Stomach smooth muscle (tissue), 2 donors: ENCODE results near the gene WNT3A.

Experiments
- H3K27ac ChIP-seq: one replicate; pipeline ENCODE4 v1.7.0; 2013; ENCODE audit warnings: mild to moderate bottlenecking, low read length, inconsistent platforms
- H3K27me3 ChIP-seq, 2 donors: one replicate each; pipeline ENCODE4 v1.7.0; 2013; ENCODE audit warnings: low read length in 2 of 2; ENCODE audit not compliant: insufficient read depth in 2 of 2, control insufficient read depth in 1 of 2
- H3K36me3 ChIP-seq, 2 donors: one replicate each; pipeline ENCODE4 v1.7.0; 2013; ENCODE audit warnings: low read length in 2 of 2; ENCODE audit not compliant: control insufficient read depth in 2 of 2, insufficient read depth in 2 of 2
- H3K4me1 ChIP-seq: one replicate; pipeline ENCODE4 v1.7.0; 2013; ENCODE audit warnings: low read length; ENCODE audit not compliant: control insufficient read depth, insufficient read depth
- H3K4me3 ChIP-seq, 2 donors: one replicate each; pipeline ENCODE4 v1.7.0; 2013; ENCODE audit warnings: low read length in 2 of 2
- H3K9ac ChIP-seq, 2 donors: one replicate each; pipeline ENCODE4 v1.7.0; 2013; ENCODE audit warnings: low read length in 2 of 2, mild to moderate bottlenecking in 1 of 2
- H3K9me3 ChIP-seq, 2 donors: one replicate each; pipeline ENCODE4 v1.7.0; 2013; ENCODE audit warnings: low read length in 2 of 2; ENCODE audit not compliant: control insufficient read depth in 2 of 2
- donor health status: healthy.
- donor health status: Pancreatic carcinoma.

WNT3A gene

DNA sequence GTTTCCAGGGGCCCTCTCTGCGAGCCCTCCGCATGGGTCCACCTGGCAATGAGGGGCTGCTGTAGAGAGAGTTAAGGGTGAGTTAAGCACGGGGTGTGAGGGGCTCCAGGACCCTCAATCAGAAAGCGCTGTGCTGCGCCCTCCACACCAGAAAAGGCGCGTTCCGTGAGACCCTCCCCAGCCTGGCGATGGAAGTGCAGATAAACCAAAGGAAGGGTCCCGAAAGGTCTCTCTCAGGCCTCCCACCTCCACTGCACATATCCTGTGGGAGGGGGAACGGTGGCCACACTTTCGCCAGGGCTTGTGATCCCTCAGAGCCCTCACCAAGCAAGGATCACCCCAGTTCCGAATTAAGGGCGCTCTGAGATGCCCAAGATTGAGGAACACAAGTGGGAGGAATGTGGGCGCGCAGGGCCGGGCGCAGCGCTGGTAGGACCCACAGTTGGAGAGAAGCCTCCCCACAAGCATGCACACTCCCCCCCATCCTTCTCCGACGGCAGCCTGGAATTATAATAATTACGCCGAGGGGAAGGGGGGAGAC is 1.1 kb downstream of the WNT3A start:
- peaks cover 9% of the 10 kb centered on the region for H3K4me1 ChIP-seq
- H3K27ac ChIP-seq, result no peak overlapping the region
- H3K9ac ChIP-seq, result no peak overlapping the region
- no peaks in the 10 kb centered on the region for H3K36me3 ChIP-seq
- no peaks in the 10 kb centered on the region for H3K9me3 ChIP-seq
- peaks cover 52 to 54% of the 10 kb centered on the region in 2 donors for H3K27me3 ChIP-seq
- H3K4me3 ChIP-seq, result no peak overlapping the region

DNA sequence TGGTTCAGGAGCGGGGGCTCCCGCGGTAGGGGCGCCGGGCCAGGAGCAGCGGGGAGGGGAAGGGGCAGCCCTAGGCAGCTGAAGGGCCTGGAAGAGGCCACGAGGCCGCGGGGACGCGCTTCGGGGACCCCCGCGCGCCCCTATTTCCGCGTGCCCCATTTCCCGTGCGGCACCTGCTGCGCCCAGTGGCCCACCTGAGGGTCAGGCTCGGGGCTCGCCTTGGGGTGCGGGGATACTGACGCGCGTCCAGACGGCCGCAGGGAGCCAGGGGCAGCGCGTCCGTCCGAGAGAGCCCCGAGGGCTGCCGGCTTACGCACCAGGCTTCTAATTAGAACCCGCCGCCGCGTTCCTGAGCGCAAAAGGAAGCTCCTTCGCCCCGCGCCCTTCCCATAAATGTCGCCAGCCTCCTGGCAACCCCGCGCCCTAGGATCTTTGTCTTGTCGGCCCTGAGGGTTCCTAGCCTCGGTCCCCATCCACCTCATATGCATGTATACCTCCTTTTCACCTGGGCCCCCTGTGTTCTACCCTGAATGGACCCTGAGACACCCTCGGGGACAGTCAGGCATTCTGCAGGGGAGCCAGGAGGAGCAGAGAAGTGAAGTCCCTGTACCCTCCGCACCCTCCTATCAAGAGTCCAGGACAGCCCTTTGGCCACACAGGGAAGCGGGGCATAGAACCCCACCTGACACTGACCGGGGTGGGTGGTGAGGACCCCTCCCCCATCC is 1.8 kb downstream of the WNT3A start:
- H3K9me3 ChIP-seq, result no peaks in the 10 kb centered on the region
- peaks cover 9% of the 10 kb centered on the region for H3K4me1 ChIP-seq
- no peak overlapping the region for H3K9ac ChIP-seq
- H3K27ac ChIP-seq, result no peak overlapping the region
- peaks cover 49 to 52% of the 10 kb centered on the region in 2 donors for H3K27me3 ChIP-seq
- no peak overlapping the region for H3K4me3 ChIP-seq
- no peaks in the 10 kb centered on the region for H3K36me3 ChIP-seq

DNA sequence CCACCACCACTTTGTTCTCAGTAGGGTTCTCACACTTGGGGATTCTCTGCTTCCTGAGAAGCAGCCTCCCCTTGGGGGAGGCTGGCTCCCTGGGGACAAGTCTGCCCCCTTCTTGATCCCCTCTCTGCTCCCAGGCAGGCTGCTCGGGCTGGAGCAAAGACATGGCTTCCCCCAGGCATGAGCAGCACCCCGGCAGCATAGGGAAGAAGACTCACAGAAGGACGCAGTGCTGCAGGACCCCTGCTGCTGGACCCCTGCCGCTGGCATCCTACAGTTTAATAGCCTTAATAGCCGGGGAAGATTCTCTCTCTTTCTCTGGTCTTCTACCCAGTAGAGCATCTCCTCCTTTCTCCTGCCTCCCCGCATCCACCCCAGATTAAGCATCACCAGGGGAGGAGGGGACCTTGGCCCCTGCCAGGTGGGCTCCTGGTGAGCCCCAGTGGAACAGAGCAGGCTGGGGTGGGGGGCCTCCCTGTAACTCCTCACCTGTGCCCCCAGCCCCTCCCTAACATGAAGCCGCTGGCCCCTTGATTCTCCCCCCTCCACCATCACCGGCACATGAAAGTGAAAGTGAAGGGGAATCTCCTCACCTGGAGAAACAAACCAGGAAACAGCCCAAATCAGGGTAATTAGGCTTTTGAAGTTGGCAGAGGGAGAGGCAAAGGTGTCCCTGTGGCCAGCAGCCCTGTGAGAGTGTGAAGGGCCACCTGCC is 2.5 kb downstream of the WNT3A start:
- no peaks in the 10 kb centered on the region for H3K36me3 ChIP-seq
- H3K27ac ChIP-seq, result no peak overlapping the region
- H3K4me3 ChIP-seq, result no peak overlapping the region
- H3K9ac ChIP-seq, result no peak overlapping the region
- H3K9me3 ChIP-seq, result no peaks in the 10 kb centered on the region
- peaks cover 42 to 45% of the 10 kb centered on the region in 2 donors for H3K27me3 ChIP-seq
- H3K4me1 ChIP-seq, result peaks cover 7% of the 10 kb centered on the region

GRCh38 chr1:228009828-228010775 is 3.3 kb downstream of the WNT3A start:
- Histone ChIP-seq H3K9ac (no peak overlapping the region), H3K9me3 (no peaks in the 10 kb centered on the region), H3K36me3 (no peaks in the 10 kb centered on the region), H3K4me1 (peaks cover 7% of the 10 kb centered on the region), H3K27ac (no peak overlapping the region), H3K4me3 (no peak overlapping the region), H3K27me3 (peaks cover 35 to 38% of the 10 kb centered on the region in 2 donors)

GRCh38 chr1:228010921-228011320 is 4.1 kb downstream of the WNT3A start:
- Histone ChIP-seq H3K4me1 (peaks cover 7% of the 10 kb centered on the region), H3K4me3 (no peak overlapping the region), H3K36me3 (no peaks in the 10 kb centered on the region), H3K27ac (no peak overlapping the region), H3K9ac (no peak overlapping the region), H3K27me3 (peaks cover 27 to 31% of the 10 kb centered on the region in 2 donors), H3K9me3 (no peaks in the 10 kb centered on the region)

DNA sequence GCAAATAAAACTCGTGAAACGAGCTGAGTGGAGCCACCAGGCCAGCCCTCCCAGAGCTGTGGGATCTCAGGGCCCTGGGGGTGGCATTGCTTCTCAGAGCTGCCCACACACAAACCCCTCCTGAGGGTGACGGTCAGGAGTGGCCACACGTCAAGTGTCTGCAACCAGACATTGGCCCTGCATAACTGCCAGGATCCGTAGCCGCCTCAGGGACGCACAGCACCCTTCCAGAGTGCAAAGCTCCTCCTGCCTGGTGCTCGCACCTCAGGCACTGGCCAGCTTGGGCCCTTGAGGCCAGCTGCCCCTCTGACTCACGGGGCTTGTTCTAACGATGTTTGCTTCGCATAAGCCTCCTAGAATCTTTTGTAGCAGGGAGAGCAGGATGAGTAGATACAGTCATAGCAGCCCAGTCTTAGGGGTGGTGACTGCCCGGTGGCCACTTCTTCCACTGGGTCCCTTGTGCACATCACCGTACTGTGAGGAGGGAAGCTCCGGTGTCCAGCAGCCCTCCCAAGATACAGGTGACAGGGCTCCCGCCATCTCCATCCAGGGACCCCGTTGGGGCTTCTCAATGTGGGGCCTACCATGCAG is 5.0 kb downstream of the WNT3A start:
- peaks cover 7% of the 10 kb centered on the region for H3K4me1 ChIP-seq
- peaks cover 28 to 31% of the 10 kb centered on the region in 2 donors for H3K27me3 ChIP-seq

DNA sequence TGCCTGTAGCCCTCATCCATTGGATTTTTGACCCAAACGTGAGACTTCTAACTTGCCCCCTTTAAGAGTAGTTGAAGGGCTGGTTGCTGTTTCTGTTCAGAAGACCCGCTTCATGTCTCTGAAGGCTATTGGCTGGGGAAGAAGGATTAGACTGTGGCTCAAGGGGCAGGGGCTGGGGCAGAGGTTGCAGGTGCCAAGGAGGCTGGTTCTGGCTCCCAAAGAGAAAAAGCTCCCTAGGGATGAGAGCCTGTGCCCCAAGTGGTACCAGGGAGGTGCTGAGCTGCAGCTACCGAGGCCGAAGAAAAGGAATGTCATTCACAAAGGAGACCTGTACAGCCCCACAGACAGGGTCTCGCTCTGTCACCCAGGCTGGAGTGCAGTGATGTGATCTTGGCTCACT is 5.8 kb downstream of the WNT3A start:
- Histone ChIP-seq H3K36me3 (no peaks in the 10 kb centered on the region), H3K9me3 (no peaks in the 10 kb centered on the region), H3K4me1 (peaks cover 4% of the 10 kb centered on the region), H3K4me3 (no peak overlapping the region), H3K27ac (no peak overlapping the region), H3K27me3 (peaks cover 26 to 28% of the 10 kb centered on the region in 2 donors), H3K9ac (no peak overlapping the region)

More for the DNA sequence above, 5.0 kb downstream of the WNT3A start:
- Histone ChIP-seq H3K36me3 (no peaks in the 10 kb centered on the region), H3K9ac (no peak overlapping the region), H3K9me3 (no peaks in the 10 kb centered on the region), H3K27ac (no peak overlapping the region), H3K4me3 (no peak overlapping the region)

- Histone ChIP-seq H3K27ac (no peak overlapping the region), H3K4me1 (no peaks in the 10 kb centered on the region), H3K4me3 (no peak overlapping the region), H3K27me3 (peaks cover 19 to 25% of the 10 kb centered on the region in 2 donors), H3K36me3 (no peaks in the 10 kb centered on the region), H3K9me3 (no peaks in the 10 kb centered on the region), H3K9ac (no peak overlapping the region)
Measured at GRCh38 chr1:228013131-228013934, 6.5 kb downstream of the WNT3A start.

DNA sequence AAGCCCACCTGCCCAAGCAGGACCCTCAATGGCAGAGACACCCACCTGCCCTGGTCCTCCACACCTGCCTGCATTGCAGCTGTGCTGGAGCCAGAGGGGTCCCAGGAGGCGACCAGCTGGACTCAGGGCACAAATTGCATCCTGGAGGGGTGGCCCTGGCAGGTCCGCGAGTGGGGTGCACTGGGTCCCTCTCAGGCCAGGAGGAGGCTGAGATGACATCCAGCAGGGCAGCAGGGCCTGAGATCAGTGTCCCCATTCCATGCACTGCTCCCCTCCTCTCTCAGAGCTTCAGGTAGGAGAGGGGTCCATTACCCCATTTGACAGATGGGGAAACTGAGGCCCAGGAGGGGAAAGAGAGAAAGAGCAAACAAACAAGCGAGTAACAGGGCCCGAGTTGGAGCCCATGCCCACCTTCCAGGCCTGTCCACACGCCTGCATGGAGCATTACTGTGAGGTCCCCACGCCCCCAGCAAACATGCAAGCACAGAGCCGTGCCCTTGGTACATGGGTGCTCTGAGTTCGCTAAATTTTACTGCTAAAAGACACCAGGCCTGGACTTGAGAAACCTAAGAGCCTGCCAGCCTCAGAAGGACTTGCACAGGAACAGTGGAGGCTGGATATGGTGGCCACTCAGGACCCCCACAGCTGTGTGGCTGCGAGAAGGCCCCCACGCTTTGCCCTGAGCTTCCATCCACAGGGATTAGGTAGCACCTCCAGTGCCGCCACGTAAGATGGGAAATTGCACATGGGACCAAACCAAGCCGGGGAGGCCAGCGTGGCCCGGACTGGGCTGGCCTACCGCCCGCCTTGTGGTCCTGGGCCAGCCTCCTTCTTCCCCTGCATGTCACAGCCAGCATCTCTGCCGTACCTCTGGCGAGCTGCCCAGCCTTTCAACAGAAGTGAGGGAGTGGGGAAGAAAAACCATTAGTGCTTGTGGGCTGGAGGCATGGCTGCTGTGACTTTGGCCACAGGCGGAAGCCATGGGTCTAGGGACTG is 7.4 kb downstream of the WNT3A start:
- H3K4me3 ChIP-seq, result no peak overlapping the region
- no peaks in the 10 kb centered on the region for H3K4me1 ChIP-seq
- no peaks in the 10 kb centered on the region for H3K36me3 ChIP-seq
- H3K27ac ChIP-seq, result no peak overlapping the region
- peaks cover 12 to 22% of the 10 kb centered on the region in 2 donors for H3K27me3 ChIP-seq
- H3K9me3 ChIP-seq, result no peaks in the 10 kb centered on the region
- no peak overlapping the region for H3K9ac ChIP-seq
